Osteoblast (primary cell): ENCODE data around the gene CTCF. TPM values are rescaled to one million over a fixed set of nuclear protein-coding genes. Genes with fewer than 3 reads are reported as not detected.

Experiments used
- DNase-seq: peaks from one replicate; pipeline ENCODE4 v3.0.0; 2011; ENCODE audit warnings: low spot score, mixed read lengths; ENCODE audit not compliant: insufficient read length; ENCODE audit errors: missing footprints
- H2AFZ ChIP-seq: 2 replicates; pipeline ENCODE4 v1.6.0; 2011; ENCODE audit warnings: mild to moderate bottlenecking, low read length
- H3K27ac ChIP-seq: 2 replicates; pipeline ENCODE4 v1.5.1; 2011; ENCODE audit warnings: mild to moderate bottlenecking, low read depth, low read length, moderate library complexity
- H3K27me3 ChIP-seq: 2 replicates; pipeline ENCODE4 v1.6.0; 2012; ENCODE audit warnings: mild to moderate bottlenecking, control low read depth, inconsistent platforms, low read length, moderate library complexity; ENCODE audit not compliant: insufficient read depth
- H3K36me3 ChIP-seq: 2 replicates; pipeline ENCODE4 v1.5.1; 2011; ENCODE audit warnings: mild to moderate bottlenecking, low read length, control low read depth, moderate library complexity; ENCODE audit not compliant: insufficient read depth
- H3K4me1 ChIP-seq: 2 replicates; pipeline ENCODE4 v1.5.1; 2011; ENCODE audit warnings: mild to moderate bottlenecking, low read length, control low read depth, moderate library complexity; ENCODE audit not compliant: insufficient read depth
- H3K4me2 ChIP-seq: 2 replicates; pipeline ENCODE4 v1.6.0; 2011; ENCODE audit warnings: mild to moderate bottlenecking, low read length; ENCODE audit not compliant: insufficient read depth
- H3K4me3 ChIP-seq: fragments of 200-600 bp; sonication (generic); 3 replicates; pipeline ENCODE4 v1.5.1; 2012; ENCODE audit warnings: mild to moderate bottlenecking, low read length, inconsistent platforms; ENCODE audit not compliant: insufficient read depth
- H3K79me2 ChIP-seq: 2 replicates; pipeline ENCODE4 v1.6.0; 2012; ENCODE audit warnings: mild to moderate bottlenecking, low read length, control low read depth, inconsistent platforms; ENCODE audit not compliant: insufficient read depth
- H3K9me3 ChIP-seq: 2 replicates; pipeline ENCODE4 v1.5.1; 2011; ENCODE audit warnings: low read depth, low read length, control low read depth
- H4K20me1 ChIP-seq: 2 replicates; pipeline ENCODE4 v1.6.0; 2012; ENCODE audit warnings: mild to moderate bottlenecking, low read length, control low read depth; ENCODE audit not compliant: insufficient read depth
- CTCF ChIP-seq: IDR thresholded peaks from 2 replicates; pipeline ENCODE4 v1.5.1; 2011; ENCODE audit warnings: mild to moderate bottlenecking, low read depth, low read length, moderate library complexity; ENCODE audit errors: extremely low read depth
- total RNA-seq: library from RNA; depleted of rRNA; stranded (reverse); fragments of >200 nt; gene quantifications from 2 replicates; pipeline ENCODE4 v1.2.3, GENCODE V29; 2012

CTCF gene
- total RNA-seq, 1 donor, result 29.3 TPM

- peaks cover 16% of the 10 kb centered on the region for H3K36me3 ChIP-seq
- H3K79me2 ChIP-seq, result peaks cover 97% of the 10 kb centered on the region
- peak; percentile 31 for DNase-seq
- no peak overlapping the region for H3K4me2 ChIP-seq
- no peaks in the 10 kb centered on the region for H3K27me3 ChIP-seq
- peaks cover 34% of the 10 kb centered on the region for H3K4me1 ChIP-seq
- TF ChIP-seq CTCF, result no peak
- peaks cover 82% of the 10 kb centered on the region for H4K20me1 ChIP-seq
- H3K9me3 ChIP-seq, result no peaks in the 10 kb centered on the region
- H3K27ac ChIP-seq, result no peak overlapping the region
- H2AFZ ChIP-seq, result no peak overlapping the region
- H3K4me3 ChIP-seq, result no peak overlapping the region
Measured at GRCh38 chr16:67534431-67534830, 27.9 kb upstream of the CTCF start.

- Histone ChIP-seq H3K27ac (no peak overlapping the region), H3K4me1 (peaks cover 28% of the 10 kb centered on the region), H3K4me3 (no peak overlapping the region), H3K4me2 (no peak overlapping the region), H2AFZ (no peak overlapping the region), H3K9me3 (no peaks in the 10 kb centered on the region), H3K27me3 (no peaks in the 10 kb centered on the region), H4K20me1 (peaks cover 89% of the 10 kb centered on the region), H3K79me2 (peaks cover 97% of the 10 kb centered on the region), H3K36me3 (peaks cover 21% of the 10 kb centered on the region)
- TF ChIP-seq CTCF, result no peak
- DNase-seq, result peak; percentile 62
Measured at GRCh38 chr16:67535201-67535600, 27.1 kb upstream of the CTCF start.

- Histone ChIP-seq H3K27ac (peak overlapping the region; percentile 33), H3K4me1 (peaks cover 15% of the 10 kb centered on the region), H3K79me2 (peaks cover 85% of the 10 kb centered on the region), H3K9me3 (no peaks in the 10 kb centered on the region), H3K4me3 (peak overlapping the region; percentile 81), H4K20me1 (peaks cover 89% of the 10 kb centered on the region), H3K36me3 (peaks cover 37% of the 10 kb centered on the region), H3K4me2 (peak overlapping the region; percentile 91), H3K27me3 (no peaks in the 10 kb centered on the region), H2AFZ (no peak overlapping the region)
- no peak for TF ChIP-seq CTCF
- peak; percentile 99 for DNase-seq
Measured at GRCh38 chr16:67537270-67537635, 25.1 kb upstream of the CTCF start.

- H3K4me1 ChIP-seq, result peaks cover 14% of the 10 kb centered on the region
- no peaks in the 10 kb centered on the region for H3K9me3 ChIP-seq
- H3K36me3 ChIP-seq, result peaks cover 38% of the 10 kb centered on the region
- DNase-seq, result peak; percentile 92
- H3K79me2 ChIP-seq, result peaks cover 79% of the 10 kb centered on the region
- no peak overlapping the region for H2AFZ ChIP-seq
- peak overlapping the region; percentile 91 for H3K4me2 ChIP-seq
- no peaks in the 10 kb centered on the region for H3K27me3 ChIP-seq
- H4K20me1 ChIP-seq, result peaks cover 84% of the 10 kb centered on the region
- peak overlapping the region; percentile 81 for H3K4me3 ChIP-seq
- peak overlapping the region; percentile 33 for H3K27ac ChIP-seq
- no peak for TF ChIP-seq CTCF
Measured at GRCh38 chr16:67537636-67538591, 24.4 kb upstream of the CTCF start.
